Right lobe of liver (tissue), 6 donors: ENCODE results near the gene SLC7A8. TPM values are rescaled to one million over a fixed set of nuclear protein-coding genes. Genes with fewer than 3 reads are reported as not detected.

Experiments used
- ATAC-seq, 4 donors: fragments of 200-7000 bp; cut with Tn5 transposase; one replicate each; pipeline ENCODE4 v1.9.1; 2020; ENCODE audit warnings: mild to moderate bottlenecking in 4 of 4, moderate library complexity in 4 of 4
- DNase-seq, 3 donors: peaks; one replicate each; pipeline ENCODE4 v3.0.0-alpha.2; 2020
- H3K27ac ChIP-seq, 3 donors: fragments of 200-600 bp; one replicate each; pipeline ENCODE4 v1.8.0; 2022
- H3K27me3 ChIP-seq, 2 donors: fragments of 200-600 bp; one replicate each; pipeline ENCODE4 v1.8.0; 2022
- H3K36me3 ChIP-seq, 4 donors: fragments of 200-600 bp; sonication (generic) in 1 of 4; one replicate each; pipeline versions ENCODE4 v1.5.1 to v1.8.0; 2017 to 2022; ENCODE audit warnings: control low read depth in 1 of 4
- H3K4me1 ChIP-seq, 4 donors: fragments of 200-600 bp; sonication (generic) in 1 of 4; one replicate each; pipeline versions ENCODE4 v1.5.1 to v1.8.0; 2017 to 2022; ENCODE audit warnings: control low read depth in 1 of 4
- H3K4me3 ChIP-seq, 3 donors: fragments of 200-600 bp; one replicate each; pipeline ENCODE4 v1.8.0; 2022
- H3K9me3 ChIP-seq, 4 donors: fragments of 200-600 bp; sonication (generic) in 1 of 4; one replicate each; pipeline versions ENCODE4 v1.5.1 to v1.8.0; 2017 to 2022; ENCODE audit warnings: control low read depth in 1 of 4
- CTCF ChIP-seq, 4 donors: fragments of 200-600 bp in 3 of 4; fragments of 450-650 bp in 1 of 4; IDR thresholded peaks; one replicate each; pipeline versions ENCODE4 v1.5.1 to v1.8.0; 2016 to 2022; ENCODE audit warnings: antibody characterized with exemption in 4 of 4, mild to moderate bottlenecking in 2 of 4
- POLR2A ChIP-seq: fragments of 450-650 bp; IDR thresholded peaks from one replicate; pipeline ENCODE4 v1.6.1; 2017; ENCODE audit warnings: antibody characterized with exemption, mild to moderate bottlenecking
- WGBS: methylation state at CpG from one replicate; pipeline ENCODE4 v1.1.6; 2018; ENCODE audit warnings: low coverage, low lambda C conversion rate; ENCODE audit not compliant: insufficient coverage; ENCODE audit errors: missing lambda C conversion rate; 5-methylcytosine and 5-hydroxymethylcytosine counted together
- intact Hi-C, 2 donors: fragments of 100-400 bp; cut with DNase I; formaldehyde crosslinking; loops; one replicate each; pipeline versions ENCODE4 v1.11.2 to v1.14.1; 2022
- total RNA-seq, 6 experiments: library from RNA; depleted of rRNA in 2 of 6; stranded (reverse); fragments of >200 nt in 2 of 6; fragmentation: NEBNext Ultra II Directional in 3 of 6; extraction: Animal tissue kit (Norgen Biotek cat#: 25700) in 3 of 6; gene quantifications; one replicate each; pipeline versions ENCODE4 v1.1.0 to v1.2.4, GENCODE V29; 2016 to 2023
- donor health status: DM: no; HTN: yes; CAD: no.
- donor health status: DM: no; HTN: no; CAD: no.
- donor health status: DM: no; HTN: no; CAD: no.
- donor health status: DM: no; HTN: yes; CAD: no.
- donor health status: DM: no; HTN: yes; CAD: no.

SLC7A8 gene
- total RNA-seq, 6 experiments from 2014 or later = 3.2 to 10.1 (median 4.4) TPM

- no peaks in the 10 kb centered on the region for H3K36me3 ChIP-seq
- intact Hi-C loops = no loop called here
- ATAC-seq (no peak), DNase-seq (no peak)
- no peaks in the 10 kb centered on the region for H3K27me3 ChIP-seq
- no peaks in the 10 kb centered on the region for H3K4me1 ChIP-seq
- H3K4me3 ChIP-seq = no peak overlapping the region
- 94% methylated on average over 3 of the region's 3 CpGs for WGBS
- no peaks in the 10 kb centered on the region for H3K9me3 ChIP-seq
- no peak overlapping the region for H3K27ac ChIP-seq
- no peak for TF ChIP-seq CTCF (IDR thresholded peaks at IDR 0.05)
Measured at GRCh38 chr14:23219075-23219474, 35.6 kb upstream of the SLC7A8 start.

GRCh38 chr14:23217032-23218020, 33.9 kb upstream of the SLC7A8 start:
- no peak for DNase-seq
- no peaks in the 10 kb centered on the region for H3K27me3 ChIP-seq
- no peak for ATAC-seq
- H3K27ac ChIP-seq = no peak overlapping the region
- no peaks in the 10 kb centered on the region for H3K36me3 ChIP-seq
- no peak for TF ChIP-seq POLR2A
- no peak for TF ChIP-seq CTCF (IDR thresholded peaks at IDR 0.05)
- H3K9me3 ChIP-seq = no peaks in the 10 kb centered on the region
- H3K4me1 ChIP-seq = no peaks in the 10 kb centered on the region
- intact Hi-C loops = no loop called here
- 90% methylated on average over 4 of the region's 6 CpGs for WGBS
- H3K4me3 ChIP-seq = no peak overlapping the region

- Histone ChIP-seq H3K9me3 (no peaks in the 10 kb centered on the region), H3K27me3 (no peaks in the 10 kb centered on the region), H3K27ac (no peak overlapping the region), H3K4me1 (no peaks in the 10 kb centered on the region), H3K4me3 (no peak overlapping the region), H3K36me3 (no peaks in the 10 kb centered on the region)
- ATAC-seq (no peak), DNase-seq (no peak)
- WGBS = 77% methylated on average over 1 of the region's 1 CpG
- no peak for TF ChIP-seq CTCF (IDR thresholded peaks at IDR 0.05)
- no peak for TF ChIP-seq POLR2A
- intact Hi-C loops = no loop called here
Measured at GRCh38 chr14:23215421-23215820, 32.0 kb upstream of the SLC7A8 start.

- ATAC-seq = no peak
- Histone ChIP-seq H3K4me3 (no peak overlapping the region), H3K27me3 (no peaks in the 10 kb centered on the region), H3K27ac (no peak overlapping the region), H3K36me3 (no peaks in the 10 kb centered on the region), H3K4me1 (no peaks in the 10 kb centered on the region), H3K9me3 (no peaks in the 10 kb centered on the region)
- intact Hi-C loops = no loop called here
- no peak for TF ChIP-seq CTCF (IDR thresholded peaks at IDR 0.05)
- no peak for TF ChIP-seq POLR2A
- no peak for DNase-seq
- WGBS = 78% methylated on average over 7 of the region's 7 CpGs
Measured at GRCh38 chr14:23209651-23210423, 26.4 kb upstream of the SLC7A8 start.
